Left renal pelvis (tissue), 4 donors: Measurements from ENCODE around the gene LPIN2. TPM values are rescaled to one million over a fixed set of nuclear protein-coding genes. Genes with fewer than 3 reads are reported as not detected.
"Not testable (repeated sequence)": the region's sequence is repeated elsewhere in the genome, so short reads cannot be mapped to it uniquely, and the experiment has no call there.

Experiments
- DNase-seq, 4 donors: peaks; one replicate each; pipeline ENCODE4 v3.0.0-alpha.2; 2013; ENCODE audit warnings: low read depth in 4 of 4, low spot score in 3 of 4
- polyA plus RNA-seq, 4 donors: library from polyadenylated mRNA; unstranded; fragments of 120-200 nt; gene quantifications; one replicate each; pipeline ENCODE4 v1.2.1, GENCODE V29; 2013; ENCODE audit not compliant: insufficient read length in 4 of 4

Gene LPIN2
- polyA plus RNA-seq, 4 donors, result 38.5 to 42.0 (median 39.7) TPM

DNA sequence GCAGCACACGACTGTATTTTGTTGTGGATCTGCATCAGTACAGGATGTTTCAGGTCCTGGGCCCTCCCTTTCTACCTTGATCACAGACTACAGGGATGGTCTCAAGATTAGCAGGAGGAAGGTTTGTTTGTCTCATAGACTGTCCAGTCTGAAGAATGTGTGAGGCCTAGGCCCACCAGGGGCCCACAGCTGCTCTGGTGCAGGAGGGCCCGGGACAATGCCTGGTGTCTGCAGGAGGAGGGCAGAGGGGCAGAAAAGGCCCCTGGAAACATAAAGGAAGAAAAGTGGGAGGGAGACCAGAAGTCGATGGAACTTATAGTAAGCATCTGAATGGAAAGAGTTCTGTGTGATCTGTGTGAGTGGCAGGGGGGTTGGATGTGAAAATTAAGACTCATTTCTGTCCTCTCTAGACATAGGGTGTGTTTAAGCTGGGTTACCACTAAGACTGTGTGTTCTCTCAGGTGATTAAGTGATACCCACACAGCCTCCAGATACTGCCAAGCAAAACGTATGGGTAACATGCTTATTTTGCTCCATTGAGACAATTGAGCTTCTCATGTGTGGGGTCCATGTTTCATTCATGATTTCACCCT, 33.4 kb upstream of the LPIN2 start:
- no peak for DNase-seq

DNA sequence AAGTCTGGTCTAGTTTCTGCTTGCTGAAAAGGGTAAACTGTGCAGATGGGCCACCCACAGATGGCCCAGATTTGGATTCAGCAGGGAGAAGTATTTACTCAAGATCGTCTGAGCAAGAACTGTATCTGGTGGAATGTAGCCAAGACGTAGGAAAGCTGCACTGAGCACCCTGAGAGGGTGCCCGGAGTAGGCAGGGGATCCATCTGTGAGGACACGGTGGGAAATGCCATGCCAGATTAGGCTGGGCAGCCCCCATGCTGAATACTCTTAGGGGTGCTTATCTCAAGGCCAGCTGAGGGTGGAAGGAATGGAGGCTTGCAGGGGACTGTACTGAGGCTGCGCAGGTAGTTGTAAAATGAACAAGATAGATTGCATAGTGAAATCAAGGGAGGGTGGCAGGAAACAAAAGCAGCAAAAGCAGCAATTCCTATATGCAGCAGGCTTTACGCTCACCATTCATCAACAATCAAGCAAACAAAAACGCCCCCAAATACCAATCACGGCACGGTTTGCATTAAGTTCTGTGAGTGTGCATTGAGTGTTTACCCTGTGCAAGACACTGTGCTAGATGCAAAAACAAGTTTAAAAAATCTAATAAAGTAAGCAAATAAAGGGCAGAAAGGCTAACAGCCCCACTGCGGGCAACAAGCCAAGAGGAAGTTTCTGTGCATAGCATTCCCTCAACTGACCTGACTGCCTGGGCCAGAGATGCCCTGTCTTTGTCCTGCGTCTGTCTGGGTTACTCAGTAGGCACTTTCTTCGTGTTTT, 32.2 kb upstream of the LPIN2 start:
- no peak for DNase-seq

DNA sequence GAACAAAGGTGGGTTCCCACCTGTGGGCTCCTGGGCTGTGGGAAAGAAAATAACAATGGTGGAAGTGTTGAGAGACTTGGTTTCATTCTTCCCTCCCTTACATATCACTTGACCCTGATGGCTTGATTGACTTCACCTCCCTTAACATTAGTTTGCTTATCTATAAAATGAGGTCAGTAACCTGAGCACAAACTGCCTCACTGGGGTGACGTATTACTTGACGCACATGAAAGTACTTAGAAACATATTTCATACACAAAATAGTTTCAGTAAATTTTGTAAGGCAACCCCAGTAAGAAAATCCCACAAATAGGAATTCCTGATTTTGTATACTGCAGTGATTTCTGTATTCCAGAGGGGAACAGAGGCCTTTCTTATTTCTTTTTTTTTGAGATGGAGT, 29.4 kb upstream of the LPIN2 start:
- DNase-seq, result no peak

DNA sequence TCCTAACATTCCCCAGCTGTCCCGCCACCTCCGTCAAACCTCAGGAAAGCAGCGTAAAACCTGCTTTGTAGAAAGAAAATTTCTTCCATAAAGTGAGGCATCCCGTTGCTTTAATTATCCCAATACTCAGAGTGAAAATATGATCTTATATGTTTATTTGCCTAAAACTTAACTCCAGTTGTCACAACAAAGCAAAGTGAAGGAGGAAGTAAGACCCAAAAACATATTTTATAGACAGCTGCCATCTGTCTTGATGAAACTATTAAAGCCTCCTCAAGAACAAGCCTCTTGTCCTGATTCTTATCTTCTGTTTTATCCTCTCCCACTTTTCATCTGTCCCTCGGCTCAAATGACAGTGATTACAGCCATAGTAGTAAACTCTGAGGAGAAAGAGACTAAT, 28.9 kb upstream of the LPIN2 start:
- no peak for DNase-seq

DNA sequence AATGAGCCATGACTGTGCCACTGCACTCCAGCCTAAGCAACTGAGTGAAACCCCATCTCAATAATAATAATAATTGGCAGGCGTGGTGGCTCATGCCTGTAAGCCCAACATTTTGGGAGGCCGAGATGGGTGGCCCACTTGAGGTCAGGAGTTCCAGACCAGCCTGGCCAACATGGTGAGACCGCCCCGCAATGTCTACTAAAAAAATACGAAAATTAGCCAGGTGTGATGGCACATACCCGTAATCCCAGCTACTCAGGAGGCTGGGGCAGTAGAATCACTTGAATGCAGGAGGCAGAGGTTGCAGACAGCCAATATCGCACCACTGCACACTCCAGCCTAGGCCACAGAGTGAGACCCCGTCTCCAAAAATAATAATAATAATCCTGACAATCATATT, 27.9 kb upstream of the LPIN2 start:
- DNase-seq, result no peak

DNA sequence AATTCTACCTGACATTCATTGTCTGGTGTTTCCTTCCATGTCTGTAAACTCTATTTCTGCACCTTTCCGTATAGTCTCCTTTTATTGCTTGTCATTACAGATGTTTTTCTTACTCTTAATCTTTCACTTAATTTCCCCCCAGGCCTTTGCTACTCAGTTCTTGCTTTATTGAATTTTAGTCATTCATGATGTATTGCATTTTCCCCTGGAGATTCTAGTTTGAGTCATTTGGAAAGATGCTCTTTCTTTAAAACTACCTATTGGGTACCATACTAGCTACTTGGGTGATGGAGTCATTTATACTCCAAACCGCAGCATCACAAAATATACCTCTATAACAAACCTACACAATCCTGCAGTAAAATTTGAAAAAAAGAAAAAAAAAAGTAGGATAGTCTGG, 27.2 kb upstream of the LPIN2 start:
- no peak for DNase-seq

DNA sequence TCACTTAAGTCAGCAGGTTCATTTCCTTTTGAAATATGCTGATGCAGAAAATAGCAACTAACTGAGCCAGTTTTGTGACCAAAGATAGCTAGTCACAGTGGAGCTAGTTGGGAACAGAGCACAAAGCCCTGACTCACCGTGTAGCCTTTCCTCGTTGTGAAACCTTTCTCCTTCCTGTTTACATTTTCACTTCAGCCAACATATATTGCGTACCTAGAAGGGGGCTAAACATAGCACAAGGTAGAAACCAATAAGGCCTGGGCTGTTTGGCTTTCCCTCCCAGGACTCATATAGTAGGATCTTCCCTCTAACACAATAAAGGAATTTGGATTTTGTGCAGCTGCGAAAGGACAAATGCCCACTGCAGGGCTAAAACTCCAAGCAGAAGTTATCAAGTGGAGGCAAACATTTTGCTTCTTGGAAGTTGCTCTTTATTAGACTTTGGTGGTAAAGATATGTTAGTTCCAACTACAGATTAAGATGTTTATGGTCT, 24.5 kb upstream of the LPIN2 start:
- DNase-seq, result no peak

DNA sequence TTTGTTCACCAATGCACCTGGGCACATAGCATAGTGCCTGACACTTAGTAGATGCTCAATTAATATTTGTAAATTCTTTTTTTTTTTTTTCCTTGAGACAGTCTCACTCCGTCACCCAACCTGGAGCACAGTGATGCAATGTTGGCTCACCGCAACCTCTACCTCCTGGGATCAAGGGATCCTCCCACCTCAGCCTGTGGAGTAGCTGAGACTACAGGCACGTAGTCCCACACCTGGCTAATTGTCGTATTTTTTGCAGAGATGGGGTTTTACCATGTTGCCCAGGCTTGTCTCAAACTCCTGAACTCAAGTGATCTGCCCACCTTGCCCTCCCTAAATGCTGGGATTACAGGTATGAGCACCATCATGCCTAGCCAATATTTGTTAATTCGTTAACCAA, 23.2 kb upstream of the LPIN2 start:
- no peak for DNase-seq

DNA sequence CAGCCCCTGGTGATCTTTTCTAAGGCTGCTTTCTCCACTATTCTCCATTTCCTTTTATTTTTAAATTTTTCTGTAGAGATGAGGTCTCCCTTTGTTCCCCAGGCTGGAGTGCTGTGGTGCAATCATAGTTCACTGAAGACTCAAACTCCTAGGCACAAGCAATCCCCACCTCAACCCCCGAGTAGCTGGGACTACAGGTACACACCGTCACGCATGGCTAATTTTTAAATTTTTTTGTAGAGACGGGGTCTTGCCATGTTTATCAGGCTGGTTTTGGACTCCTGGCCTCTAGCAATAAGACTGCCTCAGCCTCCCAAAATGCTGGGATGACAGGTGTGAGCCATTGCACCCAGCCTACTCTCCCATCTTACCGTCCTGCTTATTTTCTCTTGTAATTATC, 22.7 kb upstream of the LPIN2 start:
- no peak for DNase-seq

DNA sequence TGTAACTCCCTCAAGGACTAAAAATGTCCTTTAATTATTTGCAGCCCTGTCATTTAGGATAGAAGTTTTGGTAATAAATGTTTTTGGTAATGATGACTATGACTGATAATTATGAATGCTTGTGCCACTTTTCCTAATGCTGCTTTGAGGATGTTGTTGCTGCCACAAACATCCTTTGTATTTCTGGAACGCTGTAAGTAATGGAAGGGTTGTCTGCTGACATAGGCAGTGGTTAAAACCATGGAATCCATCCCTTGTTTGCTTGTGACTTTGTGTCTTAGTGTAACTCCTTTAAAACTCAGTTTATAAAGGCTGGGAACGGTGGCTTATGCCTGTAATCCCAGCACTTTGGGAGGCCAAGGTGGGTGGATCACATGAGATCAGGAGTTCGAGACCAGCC, 19.8 kb upstream of the LPIN2 start:
- no peak for DNase-seq

DNA sequence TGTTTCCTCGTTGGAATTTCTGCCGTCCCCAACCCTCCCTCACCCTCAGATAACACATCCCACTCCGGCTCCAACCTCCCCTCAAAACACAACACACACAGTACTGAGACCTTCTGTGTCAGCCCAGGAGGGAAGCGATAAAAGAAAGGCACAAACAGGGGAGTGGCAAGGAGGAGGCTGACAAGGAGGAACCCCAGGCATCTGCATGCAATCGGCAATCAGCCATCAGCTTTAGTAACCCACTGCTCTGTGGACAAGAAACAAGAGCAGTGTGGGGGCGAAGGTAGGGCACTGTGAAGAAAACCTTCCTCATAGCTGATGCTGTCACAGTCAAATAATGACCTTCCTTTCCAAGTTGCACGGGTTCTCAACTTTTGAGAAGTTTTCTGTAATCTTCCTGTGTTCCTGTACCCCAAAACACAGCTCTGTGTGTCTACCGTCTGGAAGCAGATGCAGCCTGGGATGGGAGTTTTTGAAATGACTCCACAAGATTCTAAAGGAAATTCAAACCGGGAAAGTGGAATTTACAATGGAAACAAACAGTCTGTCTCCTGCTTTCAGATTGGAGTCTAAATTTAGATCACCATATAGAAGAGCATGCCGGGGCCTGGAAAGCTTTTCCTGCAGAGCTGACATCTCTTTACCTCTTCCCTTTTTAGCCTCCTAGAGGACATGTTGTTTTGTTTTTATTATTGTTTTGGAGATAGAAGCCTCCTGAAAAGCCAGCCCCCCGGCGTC, 16.4 kb upstream of the LPIN2 start:
- no peak for DNase-seq

DNA sequence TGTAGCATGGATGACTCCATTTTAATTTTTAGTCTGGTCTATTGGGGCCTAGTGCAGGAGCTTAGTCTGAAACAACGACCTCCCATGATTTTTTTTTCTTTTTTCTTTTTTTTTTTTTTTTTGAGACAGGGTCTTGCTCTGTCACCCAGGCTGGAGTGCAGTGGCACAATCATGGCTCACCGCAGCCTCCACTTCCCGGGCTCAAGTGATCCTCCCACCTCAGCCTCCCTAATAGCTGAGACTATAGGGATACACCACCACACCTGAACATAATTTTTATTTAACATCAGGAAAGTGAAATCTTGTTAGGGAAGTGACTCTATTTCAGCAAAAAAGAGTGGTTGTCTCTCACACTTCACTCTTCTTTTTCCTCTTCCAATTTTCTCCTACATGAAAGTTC, 15.2 kb upstream of the LPIN2 start:
- DNase-seq, result not testable (repeated sequence)

DNA sequence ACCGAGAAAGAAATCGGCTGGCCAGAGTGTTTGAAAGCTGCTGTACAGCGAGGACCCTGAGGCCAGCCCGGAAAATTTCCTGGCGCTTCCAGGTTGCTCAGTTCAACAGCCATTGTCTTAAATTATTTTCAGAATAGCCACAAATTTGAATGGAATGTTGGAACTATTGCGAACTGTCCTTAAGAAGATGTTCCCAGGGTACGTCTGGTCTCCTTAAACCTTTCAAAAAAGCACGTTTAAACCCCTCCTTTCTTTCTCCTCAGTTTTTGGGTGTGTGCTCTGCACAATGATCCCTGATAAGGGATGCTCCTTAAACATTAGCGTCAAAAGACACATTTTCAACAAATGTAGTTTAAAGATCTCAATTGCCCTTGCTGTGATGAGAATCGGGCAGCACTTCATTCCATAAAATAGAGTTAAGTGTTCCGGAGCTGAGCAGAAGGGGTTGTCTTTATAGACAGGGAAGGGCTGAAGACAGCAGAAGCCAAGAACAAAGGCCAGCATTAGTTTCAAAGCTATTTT, 14.5 kb upstream of the LPIN2 start:
- DNase-seq, result no peak

DNA sequence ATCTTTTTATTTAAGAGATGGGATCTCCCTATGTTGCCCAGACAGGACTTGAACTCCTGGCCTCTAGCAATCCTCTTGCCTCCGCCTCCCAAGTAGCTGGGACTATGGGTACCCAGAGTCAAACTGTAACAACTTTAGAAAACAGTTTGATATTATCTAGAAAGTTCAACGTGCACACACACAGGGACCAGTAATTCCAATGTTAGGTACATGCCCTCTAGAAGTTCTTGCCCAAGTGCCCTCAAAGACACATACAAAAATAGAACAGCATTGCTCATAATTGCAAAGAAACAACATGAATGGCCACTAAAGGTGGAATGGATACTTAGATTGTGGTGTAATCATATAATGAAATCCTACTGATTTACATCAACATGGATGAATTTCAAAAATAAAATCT, 12.6 kb upstream of the LPIN2 start:
- DNase-seq, result no peak

DNA sequence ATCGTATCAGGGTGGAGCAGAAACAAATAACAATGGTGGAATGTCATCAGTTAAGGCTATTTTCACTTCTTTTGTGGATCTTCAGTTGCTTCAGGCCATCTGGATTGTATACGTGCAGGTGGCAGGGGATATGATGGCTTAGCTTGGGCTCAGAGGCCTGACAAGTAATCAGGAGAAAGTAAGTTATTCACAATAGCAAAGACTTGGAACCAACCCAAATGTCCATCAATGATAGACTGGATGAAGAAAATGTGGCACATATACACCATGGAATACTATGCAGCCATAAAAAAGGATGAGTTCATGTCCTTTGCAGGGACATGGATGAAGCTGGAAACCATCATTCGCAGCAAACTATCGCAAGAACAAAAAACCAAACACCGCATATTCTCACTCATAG, 10.7 kb upstream of the LPIN2 start:
- DNase-seq, result not testable (repeated sequence)

DNA sequence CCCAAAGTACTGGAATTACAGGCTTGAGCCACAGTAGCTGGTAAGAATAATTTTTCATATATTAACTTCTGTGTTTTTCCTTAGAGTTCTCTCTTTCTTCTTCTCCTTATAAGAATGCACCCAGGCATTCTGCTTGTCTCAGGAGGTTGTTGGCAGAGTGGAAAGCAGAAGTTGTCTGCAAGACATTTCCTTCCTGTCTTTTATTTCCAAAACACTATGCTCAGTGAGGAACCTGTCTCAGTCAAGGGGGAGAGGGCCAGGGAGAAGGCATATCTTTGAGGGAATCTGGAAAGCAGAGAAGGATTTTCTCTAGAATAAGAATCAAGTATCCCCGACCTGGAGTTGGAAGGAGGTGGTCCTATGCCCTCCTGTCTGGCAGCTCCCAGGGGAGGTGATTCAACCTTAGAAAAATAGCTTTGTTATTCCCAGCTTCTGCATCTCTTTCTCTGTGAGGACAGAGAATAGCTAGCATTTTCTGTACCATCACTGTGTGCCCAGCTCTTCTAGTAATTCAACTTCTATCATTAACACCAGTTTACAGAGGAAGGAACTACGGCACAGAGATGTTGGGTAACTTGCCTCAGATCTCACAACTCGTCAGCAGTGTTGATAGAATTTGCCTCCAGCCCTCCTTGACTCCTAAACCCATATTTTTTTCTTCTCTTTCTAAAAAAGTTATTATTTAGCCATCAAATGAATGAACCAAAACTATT, 3.8 kb upstream of the LPIN2 start:
- no peak for DNase-seq

DNA sequence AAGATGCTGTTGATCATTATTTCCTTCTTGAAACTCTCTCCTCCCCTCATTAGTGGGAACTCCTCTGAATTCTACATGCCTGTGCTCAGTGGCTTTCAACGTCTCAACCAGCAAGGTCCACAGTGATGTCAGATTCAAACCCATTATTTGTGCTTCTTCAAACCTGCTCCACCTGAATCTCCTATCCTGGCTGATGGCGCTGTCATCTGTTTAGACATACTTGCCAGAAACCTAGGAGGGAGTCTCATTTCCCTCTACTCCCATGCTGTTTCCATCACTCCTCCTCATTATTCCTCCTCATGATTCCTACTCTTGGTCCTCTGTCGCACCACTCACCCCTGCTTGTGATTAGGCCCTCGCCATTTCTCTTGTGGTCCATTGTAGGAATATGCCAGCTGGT, 2.9 kb upstream of the LPIN2 start:
- no peak for DNase-seq

DNA sequence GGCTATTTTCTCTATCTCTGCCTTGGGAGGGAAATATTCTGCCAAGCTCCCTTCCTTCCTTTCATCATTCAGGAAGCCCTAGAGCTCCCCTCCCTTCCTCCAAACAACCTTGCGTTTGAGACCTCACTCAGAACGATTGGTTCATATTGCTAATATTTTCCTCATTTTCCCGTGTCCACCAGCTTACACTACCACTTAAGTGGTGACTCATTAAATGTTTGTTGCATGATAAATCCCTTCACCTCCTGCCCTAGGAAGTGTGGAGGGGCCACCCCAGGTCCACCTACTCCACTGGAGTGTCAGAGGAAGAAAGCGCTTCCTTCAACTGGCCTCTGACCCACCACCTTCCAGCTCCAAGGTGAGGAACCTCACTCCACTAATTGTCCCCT, 2.3 kb upstream of the LPIN2 start:
- DNase-seq, result no peak

DNA sequence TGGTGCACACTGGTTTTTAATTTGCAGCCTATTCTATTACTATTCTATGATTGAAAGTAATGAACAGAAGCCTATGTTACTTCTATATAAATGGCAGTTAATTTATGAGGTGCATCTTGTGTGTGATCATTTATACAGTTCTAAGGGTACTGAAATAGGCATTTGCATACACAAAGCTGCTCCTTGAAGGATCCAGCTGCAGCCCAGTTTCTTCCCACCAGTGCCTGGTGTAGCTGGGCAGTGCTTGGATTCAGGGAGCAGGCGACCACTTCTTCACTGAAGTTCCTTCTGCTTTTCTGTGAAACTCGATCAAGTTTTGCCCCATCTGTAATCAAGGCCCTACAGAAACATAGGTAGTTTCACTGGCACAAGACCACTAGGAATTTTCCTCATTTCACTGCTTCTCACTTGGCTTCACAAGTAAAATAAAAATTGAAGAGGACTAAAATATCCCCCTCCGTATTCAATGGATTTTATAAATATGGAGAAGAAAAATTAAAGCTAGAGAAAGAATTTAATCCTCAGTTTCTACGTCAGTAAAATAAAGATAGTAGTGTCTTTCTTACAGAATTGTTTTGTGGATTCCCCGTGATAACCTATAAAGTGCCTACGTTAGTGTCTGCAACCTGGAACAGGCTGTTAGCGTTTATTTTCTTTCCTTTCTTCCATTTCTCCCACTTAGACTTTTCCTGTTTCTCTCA, 1.7 kb upstream of the LPIN2 start:
- DNase-seq, result no peak
